Panc1 (cell line): ENCODE results near the gene HNRNPA2B1. TPM values are rescaled to one million over a fixed set of nuclear protein-coding genes. Genes with fewer than 3 reads are reported as not detected.

ENCODE experiments used
- ATAC-seq: fragments of 200-7000 bp; cut with Tn5 transposase; 2 replicates; pipeline ENCODE4 v1.9.1; 2020; ENCODE audit warnings: mild to moderate bottlenecking, moderate library complexity
- BruUV-seq: library from RNA; stranded (reverse); fragments of 400-500 nt; replicated peaks from 2 replicates; lab custom pipeline; 2021; lab: Mats Ljungman, UMichigan
- CTCF ChIA-PET: fragments of 300-600 bp; sonication (Branson Sonifier 250); formaldehyde crosslinking; loops from one replicate; lab custom pipeline; 2022; ENCODE audit warnings: antibody characterized with exemption; lab: Charles Lee
- POLR2A ChIA-PET: fragments of 300-600 bp; sonication (Branson Sonifier 250); formaldehyde crosslinking; loops from one replicate; lab custom pipeline; 2022; ENCODE audit warnings: antibody characterized with exemption; lab: Charles Lee
- DNase-seq: peaks from one replicate; pipeline ENCODE4 v3.0.0-alpha.2; 2010; ENCODE audit warnings: low read depth, low spot score
- H3K27ac ChIP-seq: 2 replicates; pipeline ENCODE4 v1.5.1; 2011; ENCODE audit warnings: mild to moderate bottlenecking, low read length, inconsistent platforms
- H3K27me3 ChIP-seq: fragments of 200-500 bp; sonication (Bioruptor generic); 2 replicates; pipeline ENCODE4 v1.6.0; 2014; ENCODE audit warnings: low read length, inconsistent platforms; ENCODE audit not compliant: control insufficient read depth, insufficient read depth
- H3K36me3 ChIP-seq: fragments of 200-500 bp; sonication (Bioruptor generic); 2 replicates; pipeline ENCODE4 v1.5.1; 2014; ENCODE audit warnings: inconsistent platforms, mild to moderate bottlenecking, low read length, moderate library complexity; ENCODE audit not compliant: control insufficient read depth, insufficient read depth
- H3K4me1 ChIP-seq: 2 replicates; pipeline ENCODE4 v1.5.1; 2011; ENCODE audit warnings: inconsistent platforms, mild to moderate bottlenecking, low read length, moderate library complexity; ENCODE audit not compliant: control insufficient read depth, insufficient read depth
- H3K4me3 ChIP-seq, 2 experiments: 2 replicates each; pipeline ENCODE4 v1.5.1; 2011 to 2012; ENCODE audit warnings: low read depth in 2 of 2, low read length in 2 of 2, mild to moderate bottlenecking in 2 of 2, inconsistent platforms in 1 of 2, moderate library complexity in 1 of 2
- H3K9me3 ChIP-seq: fragments of 200-500 bp; sonication (Bioruptor generic); 2 replicates; pipeline ENCODE4 v1.5.1; 2014; ENCODE audit warnings: low read depth, mild to moderate bottlenecking, inconsistent platforms, low read length, moderate library complexity; ENCODE audit not compliant: control insufficient read depth, insufficient read depth
- CTCF ChIP-seq: fragments of 450-650 bp; IDR thresholded peaks from 2 replicates; pipeline ENCODE4 v1.5.1; 2017; ENCODE audit warnings: mild to moderate bottlenecking
- POLR2AphosphoS5 ChIP-seq: IDR thresholded peaks from 2 replicates; pipeline ENCODE4 v1.6.1; 2012; ENCODE audit warnings: mild to moderate bottlenecking, low read depth, low read length, moderate library complexity
- REST ChIP-seq, 2 experiments: IDR thresholded peaks; 2 replicates each; pipeline ENCODE4 v1.6.1; 2011 to 2012; ENCODE audit warnings: low read depth in 2 of 2, control low read depth in 1 of 2, low read length in 1 of 2, mild to moderate bottlenecking in 1 of 2, moderate library complexity in 1 of 2; ENCODE audit not compliant: insufficient read depth in 1 of 2
- SIN3A ChIP-seq: IDR thresholded peaks from 2 replicates; pipeline ENCODE4 v1.6.1; 2012; ENCODE audit warnings: low read depth, mild to moderate bottlenecking, low read length, moderate library complexity, borderline replicate concordance; ENCODE audit not compliant: insufficient read depth
- in situ Hi-C: cut with HindIII; loops from 2 replicates; pipeline ENCODE4 v1.10.0; 2016; ENCODE audit warnings: low sequenced_read_pairs, low pct_unique_long_range_greater_than_20kb
- intact Hi-C: fragments of 100-400 bp; cut with micrococcal nuclease; formaldehyde crosslinking; loops from one replicate; pipeline ENCODE4 v1.10.0; 2022; ENCODE audit not compliant: unreplicated experiment
- total RNA-seq: library from RNA; stranded (reverse); gene quantifications from one replicate; pipeline ENCODE4 v1.2.1, GENCODE V29; 2021; ENCODE audit not compliant: unreplicated experiment

The HNRNPA2B1 gene
- total RNA-seq, 1 experiment from 2014 or later, result 819 TPM

GRCh38 chr7:26193432-26194207, 6.9 kb downstream of the HNRNPA2B1 start:
- no peak for ATAC-seq
- POLR2A ChIA-PET, result interaction anchor here (0.7 kb wide), 1 partner anchor 33 kb away, joined by 3 read pairs; no protein-coding TSS in a partner anchor
- Histone ChIP-seq H3K36me3 (peaks cover 89% of the 10 kb centered on the region), H3K4me3 (no peak overlapping the region), H3K4me1 (peaks cover 86% of the 10 kb centered on the region), H3K9me3 (no peaks in the 10 kb centered on the region), H3K27ac (peak overlapping the region; percentile 49), H3K27me3 (no peaks in the 10 kb centered on the region)
- in situ Hi-C loops, result no loop called here
- CTCF ChIA-PET, result no interaction called here
- intact Hi-C loops, result no loop called here
- TF ChIP-seq REST (IDR thresholded peaks at IDR 0.05; ENCODE audit: insufficient read depth in 1 of 2, low read depth in 2 of 2, low read length in 1 of 2) (no peak), CTCF (no peak), POLR2AphosphoS5 (peak; percentile 36; the same call in 1 of the 2 replicates), SIN3A (no peak)
- no peak for DNase-seq
- BruUV-seq, result no TSS peak

- ATAC-seq, result no peak
- in situ Hi-C loops (no loop called here), intact Hi-C loops (no loop called here)
- Histone ChIP-seq H3K27ac (peak overlapping the region; percentile 48; the same call in 1 of the 2 replicates), H3K4me1 (peaks cover 96% of the 10 kb centered on the region), H3K9me3 (no peaks in the 10 kb centered on the region), H3K4me3 (no peak overlapping the region), H3K36me3 (peaks cover 80% of the 10 kb centered on the region), H3K27me3 (no peaks in the 10 kb centered on the region)
- no TSS peak for BruUV-seq
- POLR2A ChIA-PET, result interaction anchor here (0.5 to 1.0 kb wide), 3 partner anchors 12 to 575 kb away, joined by 3 to 7 read pairs (median 4); no protein-coding TSS in a partner anchor
- TF ChIP-seq POLR2AphosphoS5 (peak; percentile 56; the same call in 1 of the 2 replicates), CTCF (no peak), SIN3A (no peak)
- DNase-seq, result no peak
- CTCF ChIA-PET, result interaction anchor here (0.9 kb wide), 1 partner anchor 110 kb away, joined by 3 read pairs; no protein-coding TSS in a partner anchor
These were observed 8.0 kb downstream of the HNRNPA2B1 start for GRCh38 chr7:26192485-26193087.
